IPS-20b (cell line): ENCODE data around the gene TNFRSF13B.
"Not testable (repeated sequence)": the region's sequence is repeated elsewhere in the genome, so short reads cannot be mapped to it uniquely, and the experiment has no call there.

Source experiments
- H3K27ac ChIP-seq: one replicate; pipeline ENCODE4 v1.5.1; 2013; ENCODE audit warnings: low read length
- H3K27me3 ChIP-seq: 2 replicates; pipeline ENCODE4 v1.6.1; 2013; ENCODE audit warnings: mild to moderate bottlenecking, low read length, inconsistent platforms; ENCODE audit not compliant: insufficient read depth
- H3K36me3 ChIP-seq: 2 replicates; pipeline ENCODE4 v1.6.1; 2013; ENCODE audit warnings: low read depth, mild to moderate bottlenecking, inconsistent platforms, low read length, moderate library complexity; ENCODE audit not compliant: insufficient read depth
- H3K4me1 ChIP-seq: 2 replicates; pipeline ENCODE4 v1.6.1; 2013; ENCODE audit warnings: mild to moderate bottlenecking, control low read depth, inconsistent platforms, low read length, moderate library complexity; ENCODE audit not compliant: insufficient read depth
- H3K4me3 ChIP-seq: 2 replicates; pipeline ENCODE4 v1.5.1; 2013; ENCODE audit warnings: mild to moderate bottlenecking, low read length, inconsistent platforms
- H3K9ac ChIP-seq: 2 replicates; pipeline ENCODE4 v1.6.1; 2013; ENCODE audit warnings: low read depth, mild to moderate bottlenecking, inconsistent platforms, low read length, moderate library complexity
- H3K9me3 ChIP-seq: 2 replicates; pipeline ENCODE4 v1.6.1; 2013; ENCODE audit warnings: mild to moderate bottlenecking, low read depth, low read length, inconsistent platforms; ENCODE audit not compliant: insufficient read depth

The TNFRSF13B gene

DNA sequence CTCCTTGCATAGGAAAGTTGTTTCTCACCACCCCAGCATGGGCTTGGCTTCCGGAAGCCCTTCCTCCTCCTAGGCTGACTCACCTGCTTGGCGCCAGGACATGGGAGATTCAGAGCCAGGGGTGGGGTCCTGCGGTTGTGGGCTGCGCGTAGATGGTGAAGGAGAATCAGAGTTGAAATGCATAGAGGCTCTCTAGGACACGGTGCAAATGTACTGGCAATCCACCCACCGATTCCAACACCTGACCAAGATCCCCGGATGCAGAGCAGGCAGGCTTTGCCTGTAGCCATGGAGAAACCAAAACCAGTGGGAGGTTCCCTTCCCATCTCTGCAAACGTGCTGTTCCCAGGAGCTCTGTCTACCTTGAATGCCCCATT lies 42.8 kb upstream of the TNFRSF13B start:
- H3K27me3 ChIP-seq, H3K4me1 ChIP-seq, H3K9me3 ChIP-seq, H3K27ac ChIP-seq, H3K9ac ChIP-seq, H3K36me3 ChIP-seq, H3K4me3 ChIP-seq: not testable (repeated sequence)

DNA sequence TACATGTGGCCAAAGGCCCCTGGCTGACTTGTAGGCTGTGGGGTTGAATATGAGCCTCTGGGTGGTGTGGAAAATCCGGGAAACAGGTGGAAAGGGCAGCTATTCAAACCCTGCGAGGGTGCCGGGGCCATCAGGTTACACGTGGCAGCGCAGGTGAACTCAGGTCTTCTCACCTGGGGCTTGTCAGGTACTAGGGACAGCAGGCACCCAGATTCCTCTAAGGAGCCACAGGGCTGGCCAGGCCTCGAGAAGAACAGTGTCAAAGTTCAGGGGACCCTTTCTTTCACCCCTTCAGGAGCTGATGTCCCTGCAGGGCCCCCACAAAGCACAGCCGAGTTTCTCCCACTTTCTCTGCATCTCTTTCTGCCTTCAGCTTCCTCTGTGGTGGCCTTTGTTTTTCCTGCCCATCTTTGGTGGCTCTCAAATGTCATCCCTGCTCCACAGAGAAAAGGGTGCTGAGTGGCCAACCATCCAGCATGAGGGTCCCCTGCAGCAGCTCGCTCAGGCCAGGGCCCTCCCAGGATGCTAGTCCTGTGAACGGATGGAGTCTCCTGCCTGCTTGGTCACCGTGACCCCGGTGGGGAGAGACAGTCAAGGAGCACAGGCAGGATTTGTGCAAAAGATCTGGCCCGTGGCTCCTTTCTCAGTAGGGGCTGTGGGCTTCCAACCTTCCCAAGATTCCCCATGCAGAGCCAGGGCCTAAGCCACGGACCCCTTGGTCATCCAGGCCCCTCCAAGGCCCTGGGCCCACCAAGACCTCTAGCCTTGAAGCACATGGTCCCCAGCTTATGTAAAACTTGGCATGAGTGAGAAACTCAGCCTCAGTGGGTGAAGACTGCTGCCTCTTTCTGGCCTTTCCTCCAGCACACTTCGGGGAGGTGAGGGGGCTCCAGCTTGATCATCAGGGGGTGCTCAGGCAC lies 42.2 kb upstream of the TNFRSF13B start:
- not testable (repeated sequence) for H3K36me3 ChIP-seq, H3K27ac ChIP-seq, H3K9me3 ChIP-seq, H3K4me3 ChIP-seq, H3K9ac ChIP-seq, H3K27me3 ChIP-seq, H3K4me1 ChIP-seq

DNA sequence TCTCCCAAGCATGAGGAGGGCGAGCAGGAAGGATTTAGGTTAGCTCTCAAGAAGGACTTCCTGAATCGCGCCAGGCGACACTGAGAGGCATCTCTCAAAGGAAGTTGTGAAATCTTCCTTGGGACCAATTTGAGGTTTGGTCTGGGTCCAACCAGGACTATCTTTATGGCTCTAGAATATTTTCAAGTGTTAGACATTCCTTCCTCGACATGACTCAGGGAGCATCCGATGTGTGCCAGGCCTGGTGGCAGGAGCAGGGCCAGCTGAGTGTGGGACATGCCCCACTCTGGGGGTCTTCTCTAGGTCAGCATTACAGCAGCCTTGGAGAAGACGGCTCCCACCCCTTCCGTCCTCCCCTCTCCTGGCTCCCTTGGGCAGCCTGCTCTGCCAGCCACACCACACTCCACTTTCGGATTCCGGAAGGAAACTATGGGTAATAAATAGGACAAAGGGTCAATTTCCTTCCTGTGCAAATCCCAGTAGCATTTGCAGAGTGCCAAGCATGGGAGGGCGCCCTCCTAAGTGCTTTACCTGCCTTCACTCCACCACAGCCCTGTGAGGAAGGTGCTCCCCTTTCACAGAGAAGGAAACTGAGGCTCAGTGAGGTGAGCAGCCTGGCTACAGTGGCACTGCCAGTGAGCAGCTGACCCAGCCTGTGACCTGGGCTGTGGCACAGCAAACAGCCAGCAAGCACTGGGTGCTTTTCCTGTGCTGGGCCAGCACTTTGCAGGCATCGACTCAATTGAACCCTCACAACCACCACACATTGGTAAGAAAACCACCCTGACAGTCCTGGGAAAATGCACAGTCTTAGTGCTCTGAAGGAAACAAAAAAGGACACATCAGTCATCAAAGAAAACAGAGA lies 39.4 kb upstream of the TNFRSF13B start:
- H3K36me3 ChIP-seq, H3K9me3 ChIP-seq, H3K27ac ChIP-seq, H3K4me3 ChIP-seq, H3K4me1 ChIP-seq, H3K9ac ChIP-seq, H3K27me3 ChIP-seq: not testable (repeated sequence)

DNA sequence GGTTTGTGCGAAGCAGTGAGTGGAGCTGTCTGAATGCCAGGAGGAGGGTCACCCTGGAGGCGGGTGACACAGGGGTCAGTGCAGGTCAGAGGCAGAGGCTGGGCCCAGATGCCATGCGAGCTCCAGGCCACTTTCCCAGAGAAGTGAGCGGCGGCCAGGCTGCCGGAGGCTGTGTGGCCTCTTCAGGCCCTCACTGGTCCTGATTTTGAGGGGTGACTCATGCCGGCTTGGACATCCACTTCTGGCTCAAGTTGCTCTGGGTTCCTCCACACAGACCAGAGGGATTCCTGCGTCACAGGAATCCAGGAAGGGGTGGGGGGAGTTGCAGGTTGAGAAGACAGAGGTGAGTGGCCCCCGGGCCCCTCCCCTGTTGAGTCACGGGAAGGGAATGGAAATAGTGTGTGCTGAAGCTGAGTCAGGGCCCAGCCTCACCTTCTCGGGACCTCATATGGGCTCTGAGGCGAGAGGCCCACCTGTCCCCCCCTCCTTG lies 38.7 kb upstream of the TNFRSF13B start:
- H3K4me1 ChIP-seq, H3K27me3 ChIP-seq, H3K27ac ChIP-seq, H3K9ac ChIP-seq, H3K9me3 ChIP-seq, H3K36me3 ChIP-seq, H3K4me3 ChIP-seq: not testable (repeated sequence)

DNA sequence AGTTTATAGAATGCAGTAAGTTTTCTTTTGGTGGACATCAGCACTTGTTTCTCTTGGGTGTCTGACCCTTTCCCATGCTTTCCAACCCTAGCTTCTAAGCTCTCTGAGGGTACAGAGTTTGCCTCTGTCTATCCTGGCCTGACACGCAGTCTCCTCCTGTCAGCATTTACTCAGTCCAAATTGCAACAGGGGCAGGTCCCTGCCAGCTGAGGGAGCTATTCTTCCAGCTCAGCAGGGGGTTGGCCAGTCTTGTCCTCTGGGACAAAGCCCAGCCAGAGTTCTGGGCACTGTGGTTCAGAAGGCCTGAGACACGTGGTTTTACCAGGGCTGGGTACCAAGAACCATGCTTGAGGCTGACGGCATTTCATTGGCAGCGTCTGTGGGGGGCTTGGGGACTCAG lies 38.1 kb upstream of the TNFRSF13B start:
- H3K4me1 ChIP-seq, H3K27ac ChIP-seq, H3K9ac ChIP-seq, H3K4me3 ChIP-seq, H3K27me3 ChIP-seq, H3K36me3 ChIP-seq, H3K9me3 ChIP-seq: not testable (repeated sequence)

DNA sequence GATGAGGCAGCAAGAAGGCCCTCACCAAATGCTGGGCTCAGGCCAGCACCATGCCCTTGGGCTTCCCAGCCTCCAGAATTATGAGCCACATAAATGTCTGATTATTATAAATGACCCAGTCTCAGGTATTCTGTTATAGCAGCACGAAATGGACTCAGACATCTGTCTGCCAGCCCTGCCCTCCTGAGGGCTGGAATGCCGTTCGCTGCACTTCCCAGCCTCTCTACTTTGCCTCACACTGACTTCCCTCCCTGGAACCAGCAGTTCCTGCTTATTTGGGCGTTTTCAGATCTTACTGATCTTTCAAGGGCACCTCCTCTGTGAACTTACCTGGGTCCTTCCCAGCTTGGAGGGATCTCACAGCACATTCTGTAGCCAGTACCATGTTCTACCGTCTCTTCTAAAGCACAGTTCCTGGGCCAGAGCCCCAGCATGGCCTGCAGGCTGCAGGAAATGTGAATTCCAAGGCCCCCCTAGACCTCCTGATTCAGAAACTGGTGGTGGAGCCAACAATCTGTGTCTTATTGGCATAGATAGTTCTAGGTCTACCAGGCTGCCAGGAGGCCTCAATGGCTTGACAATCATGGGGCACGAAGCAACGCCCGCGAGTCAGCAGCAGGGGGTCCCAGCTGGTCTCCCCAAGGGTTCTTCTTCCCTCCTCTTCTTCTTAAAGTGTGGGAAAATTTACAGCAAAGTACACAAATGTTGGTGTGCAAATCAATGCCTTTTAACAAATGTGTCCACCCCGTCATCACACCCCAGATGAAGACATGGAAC lies 36.9 kb upstream of the TNFRSF13B start:
- H3K4me3 ChIP-seq, H3K27ac ChIP-seq, H3K4me1 ChIP-seq, H3K9me3 ChIP-seq, H3K9ac ChIP-seq, H3K36me3 ChIP-seq, H3K27me3 ChIP-seq: not testable (repeated sequence)

DNA sequence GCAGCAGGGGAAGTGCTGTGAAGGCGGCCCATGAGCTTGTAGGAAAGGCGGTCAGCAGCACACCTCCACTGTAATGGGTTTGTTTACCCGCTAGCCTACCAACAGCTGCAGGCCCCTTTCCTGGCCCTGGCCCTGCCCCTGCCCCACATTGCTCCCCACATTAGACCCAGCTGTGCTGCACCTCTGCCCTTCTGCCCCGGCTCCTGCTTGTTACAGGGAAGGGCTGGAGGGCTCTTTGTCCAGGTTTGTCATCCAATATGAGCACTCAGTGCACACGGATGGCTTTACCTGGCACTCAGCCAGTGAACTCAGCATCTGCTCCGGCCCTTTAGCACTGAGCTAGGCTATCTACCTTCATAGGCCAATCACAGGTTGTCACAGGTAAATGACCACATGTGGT lies 36.0 kb upstream of the TNFRSF13B start:
- not testable (repeated sequence) for H3K9ac ChIP-seq, H3K27ac ChIP-seq, H3K9me3 ChIP-seq, H3K36me3 ChIP-seq, H3K4me1 ChIP-seq, H3K4me3 ChIP-seq, H3K27me3 ChIP-seq

DNA sequence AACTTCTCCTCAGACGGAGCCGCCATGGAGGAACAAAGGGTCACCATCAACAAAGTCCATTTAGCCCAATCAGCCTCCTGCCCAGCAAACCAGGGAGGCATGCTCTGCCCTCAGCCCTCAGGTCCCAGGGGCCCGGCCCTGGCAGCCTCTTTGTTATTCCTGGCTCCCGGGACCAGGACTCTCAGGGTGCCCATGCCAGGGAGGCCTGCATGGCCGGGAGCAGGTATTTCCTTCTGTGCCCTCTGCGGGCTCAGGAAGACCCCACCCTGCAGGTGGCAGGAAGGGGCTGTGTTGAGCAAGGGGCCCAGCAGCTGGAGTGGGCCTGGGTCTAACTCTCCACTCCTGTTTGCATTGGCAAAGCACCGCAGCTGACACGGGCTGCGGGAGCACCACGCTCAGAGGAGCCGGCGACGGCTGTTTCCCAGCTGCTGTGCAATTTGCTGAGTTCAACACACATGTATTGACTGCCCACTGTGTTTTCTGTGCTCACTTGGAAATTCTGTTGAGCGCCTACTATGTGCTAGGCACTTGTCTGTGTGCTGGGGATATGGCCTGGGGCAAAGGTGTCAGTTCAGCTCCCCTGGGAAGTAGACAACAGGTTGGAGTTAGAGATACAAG lies 33.2 kb upstream of the TNFRSF13B start:
- not testable (repeated sequence) for H3K9me3 ChIP-seq, H3K9ac ChIP-seq, H3K27ac ChIP-seq, H3K4me1 ChIP-seq, H3K4me3 ChIP-seq, H3K27me3 ChIP-seq, H3K36me3 ChIP-seq

DNA sequence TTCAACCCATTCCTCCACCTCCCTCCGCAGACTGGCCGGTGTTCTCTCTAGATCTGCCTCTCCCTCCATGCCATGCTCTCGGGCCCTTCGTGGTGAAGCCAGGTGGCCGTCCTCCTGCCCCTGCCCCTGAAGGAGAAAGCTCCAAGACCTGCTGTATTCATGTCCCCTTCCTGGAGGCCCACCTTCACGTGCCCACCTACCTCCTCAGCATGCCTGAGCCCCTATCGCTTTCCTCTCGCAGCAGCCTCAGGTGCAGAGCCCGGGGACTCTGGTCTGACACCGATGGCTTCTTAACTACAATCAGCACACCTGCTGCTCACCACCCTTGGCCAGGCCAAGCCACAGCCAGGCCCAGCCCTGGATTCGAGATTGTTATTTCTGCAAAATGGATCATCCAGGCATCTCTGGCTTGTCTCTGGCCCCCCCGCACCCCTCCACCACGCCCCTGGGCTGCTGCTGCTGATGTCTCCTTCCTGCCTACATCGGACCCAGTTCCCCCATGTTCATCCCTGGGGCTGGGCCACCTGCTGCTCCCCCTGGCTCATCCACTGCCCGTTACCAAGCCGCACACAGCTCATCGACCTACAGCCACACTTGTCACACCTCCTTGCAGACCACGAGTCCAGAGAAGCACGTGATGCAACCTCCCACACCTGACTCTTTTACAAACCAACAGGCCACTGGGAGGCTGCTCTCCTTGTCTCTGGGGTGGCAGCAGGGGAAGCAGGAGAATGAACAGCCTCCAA lies 32.5 kb upstream of the TNFRSF13B start:
- Histone ChIP-seq H3K4me3 (no peak overlapping the region), H3K27me3 (no peaks in the 10 kb centered on the region), H3K9me3 (no peaks in the 10 kb centered on the region), H3K4me1 (no peaks in the 10 kb centered on the region), H3K36me3 (no peaks in the 10 kb centered on the region), H3K9ac (no peak overlapping the region), H3K27ac (no peak overlapping the region)

DNA sequence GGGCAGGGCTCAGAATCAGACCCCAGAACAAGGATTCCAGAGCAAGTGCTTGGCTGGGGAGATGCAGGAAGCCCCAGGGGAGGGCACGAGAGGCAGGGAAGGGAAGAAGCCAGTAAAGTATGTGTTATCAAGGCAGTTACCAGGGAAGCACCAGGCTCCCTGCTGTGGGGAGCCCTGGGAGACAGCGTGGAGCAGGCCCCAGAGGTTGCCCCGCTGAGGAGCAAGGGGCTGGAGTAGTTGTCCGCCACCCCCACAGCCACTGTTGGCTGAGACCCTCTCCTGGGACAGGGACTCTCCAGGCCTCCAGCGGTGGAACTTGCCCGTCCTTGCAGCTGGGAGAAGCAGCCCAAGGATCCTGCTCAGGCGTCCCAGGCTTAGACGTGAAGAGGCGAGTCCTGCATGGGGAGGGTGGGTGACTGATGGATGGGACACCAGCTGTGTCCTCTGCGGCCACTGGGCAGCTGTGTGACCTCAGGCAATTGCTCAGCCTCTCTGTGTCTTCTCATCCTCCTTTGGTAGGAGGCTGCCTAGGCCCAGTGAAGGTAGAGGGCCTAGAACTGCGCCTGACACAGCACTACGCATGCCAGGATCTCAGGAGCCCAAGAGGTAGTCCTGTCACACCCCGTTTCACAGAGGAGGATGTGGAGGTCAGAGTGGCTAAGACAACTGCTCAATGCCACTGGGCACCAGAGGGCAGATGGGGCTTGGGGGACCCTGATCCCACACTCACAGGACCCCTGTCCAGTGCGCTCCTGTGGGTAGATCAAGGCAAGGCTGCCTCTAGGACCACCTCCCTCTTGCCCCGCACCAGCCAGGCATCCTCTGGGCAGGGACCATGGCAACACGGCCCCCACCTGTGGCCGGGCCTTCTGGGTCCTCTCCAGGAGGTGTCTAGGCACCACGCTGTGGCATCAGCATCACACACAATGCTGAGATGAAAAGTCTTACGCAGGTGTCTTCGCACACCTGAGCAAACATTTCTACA lies 31.1 kb upstream of the TNFRSF13B start:
- not testable (repeated sequence) for H3K36me3 ChIP-seq, H3K4me1 ChIP-seq

More for the DNA sequence above, 31.1 kb upstream of the TNFRSF13B start:
- not testable (repeated sequence) for H3K4me3 ChIP-seq, H3K9ac ChIP-seq, H3K27me3 ChIP-seq, H3K9me3 ChIP-seq, H3K27ac ChIP-seq
